ENCODE measurements around the gene SIN3A. TPM values are rescaled to one million over a fixed set of nuclear protein-coding genes. Genes with fewer than 3 reads are reported as not detected.
A peak's percentile ranks its signal among the peaks of the same experiment; 100 is the strongest.
"Not testable (repeated sequence)": the region's sequence is repeated elsewhere in the genome, so short reads cannot be mapped to it uniquely, and the experiment has no call there.

The SIN3A gene
- total and polyA plus RNA-seq, 5 donors from 2014 or later, result 13.6 to 123 (median 15.0) TPM

DNA sequence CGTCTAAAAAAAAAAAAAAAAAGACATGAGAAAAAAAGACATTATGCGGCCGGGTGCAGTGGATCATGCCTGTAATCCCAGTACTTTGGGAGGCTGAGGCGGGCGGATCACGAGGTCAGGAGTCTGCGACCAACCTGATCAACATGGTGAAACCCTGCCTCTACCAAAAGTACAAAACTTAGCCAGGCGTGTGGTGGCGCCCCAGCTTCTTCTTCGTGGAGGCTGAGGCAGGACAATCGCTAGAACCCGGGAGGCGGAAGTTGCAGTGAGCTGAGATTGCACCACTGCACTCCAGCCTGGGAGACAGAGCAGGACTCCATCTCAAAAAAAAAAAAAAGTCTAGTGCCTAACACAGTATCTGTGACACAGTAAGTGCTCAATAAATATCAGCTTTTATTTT lies 3.3 kb downstream of the SIN3A start:
- not testable (repeated sequence) for H3K36me3 Mint-ChIP-seq; H3K9me3 Mint-ChIP-seq; DNase-seq; H3K36me3 ChIP-seq (ENCODE audit: control insufficient read depth, insufficient read depth, low read length); ATAC-seq (ENCODE audit: low read depth in 2 of 2); H3K4me3 ChIP-seq (ENCODE audit: low read depth, low read length); H3K27me3 Mint-ChIP-seq; H3K27me3 ChIP-seq (ENCODE audit: control insufficient read depth, insufficient read depth, low read length); H3K9me3 ChIP-seq (ENCODE audit: control insufficient read depth in 2 of 2, low read length in 2 of 2)
- H3K4me3 Mint-ChIP-seq, result peak overlapping the region in 1 of 4 donors; percentile 72
- Histone ChIP-seq H3K27ac (ENCODE audit: insufficient read depth, low read length, poor library complexity, severe bottlenecking) (peak overlapping the region; percentile 31), H3K4me1 (ENCODE audit: control insufficient read depth, insufficient read depth, low read length, poor library complexity, severe bottlenecking) (peaks cover 72% of the 10 kb centered on the region)
- peaks cover 11 to 74% (median 41%) of the 10 kb centered on the region in 4 donors for H3K4me1 Mint-ChIP-seq
- H3K27ac Mint-ChIP-seq, result peak overlapping the region in 2 of 3 donors; percentile 52 to 90

DNA sequence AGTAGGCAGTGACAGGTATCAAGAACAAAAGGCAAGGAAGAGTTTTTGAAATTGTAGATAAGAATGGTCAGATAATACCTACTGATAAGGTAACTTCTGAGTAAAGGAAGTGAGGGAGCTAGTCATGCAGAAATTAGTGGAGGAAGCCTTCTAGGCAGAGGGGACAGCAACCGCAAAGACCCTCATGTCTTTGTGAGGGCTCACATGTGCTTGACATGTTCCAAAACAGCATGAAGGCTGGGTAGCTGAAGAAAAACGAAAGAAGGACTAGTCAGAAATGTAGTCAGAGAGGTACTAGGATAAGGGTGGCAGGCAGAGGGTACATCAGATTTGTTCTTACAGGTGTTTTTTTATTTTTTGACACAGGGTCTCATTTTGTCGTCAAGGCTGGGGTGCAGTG lies 5.3 kb downstream of the SIN3A start:
- DNase-seq (peak in 2 of 3 donors; percentile 4 to 47), ATAC-seq (ENCODE audit: low read depth in 2 of 2) (no peak)
- Mint-ChIP-seq H3K4me1 (peaks cover 11 to 73% (median 46%) of the 10 kb centered on the region in 4 donors), H3K9me3 (peaks cover 0 to 2% (median 0%) of the 10 kb centered on the region in 7 donors), H3K4me3 (peak overlapping the region; percentile 52 to 88 (median 65)), H3K27ac (peak overlapping the region; percentile 40 to 81 (median 53)), H3K36me3 (peaks cover 8% of the 10 kb centered on the region), H3K27me3 (no peaks in the 10 kb centered on the region)
- peak overlapping the region; percentile 53 for H3K27ac ChIP-seq (ENCODE audit: insufficient read depth, low read length, poor library complexity, severe bottlenecking)
- H3K27me3 ChIP-seq (ENCODE audit: control insufficient read depth, insufficient read depth, low read length), result no peaks in the 10 kb centered on the region
- peaks cover 11% of the 10 kb centered on the region for H3K36me3 ChIP-seq (ENCODE audit: control insufficient read depth, insufficient read depth, low read length)
- peaks cover 61% of the 10 kb centered on the region for H3K4me1 ChIP-seq (ENCODE audit: control insufficient read depth, insufficient read depth, low read length, poor library complexity, severe bottlenecking)
- no peaks in the 10 kb centered on the region for H3K9me3 ChIP-seq (ENCODE audit: control insufficient read depth in 2 of 2, low read length in 2 of 2)
- peak overlapping the region; percentile 67 for H3K4me3 ChIP-seq (ENCODE audit: low read depth, low read length)

DNA sequence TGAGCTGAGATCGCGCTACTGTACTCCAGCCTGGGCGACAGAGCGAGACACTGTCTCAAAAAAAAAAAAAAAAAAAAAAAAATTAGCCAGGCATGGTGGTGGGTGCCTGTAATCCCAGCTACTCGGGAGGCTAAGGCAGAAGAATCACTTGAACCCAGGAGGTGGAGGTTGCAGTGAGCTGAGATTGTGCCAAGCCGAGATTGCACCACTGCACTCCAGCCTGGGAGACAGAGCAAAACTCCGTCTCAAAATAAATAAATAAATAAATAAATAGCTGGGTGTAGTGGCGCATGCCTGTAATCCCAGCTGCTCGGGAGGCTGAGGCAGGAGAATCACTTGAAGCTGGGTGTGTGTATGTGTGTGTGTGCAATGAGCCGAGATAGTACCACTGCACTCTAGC lies 6.2 kb downstream of the SIN3A start:
- H3K4me1 Mint-ChIP-seq, result peaks cover 11 to 71% (median 45%) of the 10 kb centered on the region in 4 donors
- Histone ChIP-seq H3K4me1 (ENCODE audit: control insufficient read depth, insufficient read depth, low read length, poor library complexity, severe bottlenecking) (peaks cover 57% of the 10 kb centered on the region), H3K36me3 (ENCODE audit: control insufficient read depth, insufficient read depth, low read length) (peaks cover 11% of the 10 kb centered on the region), H3K4me3 (ENCODE audit: low read depth, low read length) (peak overlapping the region; percentile 67), H3K27ac (ENCODE audit: insufficient read depth, low read length, poor library complexity, severe bottlenecking) (peak overlapping the region; percentile 60)
- DNase-seq; H3K9me3 Mint-ChIP-seq; ATAC-seq (ENCODE audit: low read depth in 2 of 2); H3K27me3 ChIP-seq (ENCODE audit: control insufficient read depth, insufficient read depth, low read length); H3K36me3 Mint-ChIP-seq; H3K9me3 ChIP-seq (ENCODE audit: control insufficient read depth in 2 of 2, low read length in 2 of 2); H3K27me3 Mint-ChIP-seq; H3K27ac Mint-ChIP-seq: not testable (repeated sequence)
- H3K4me3 Mint-ChIP-seq, result peak overlapping the region in 3 of 4 donors; percentile 2 to 55 (median 52)

DNA sequence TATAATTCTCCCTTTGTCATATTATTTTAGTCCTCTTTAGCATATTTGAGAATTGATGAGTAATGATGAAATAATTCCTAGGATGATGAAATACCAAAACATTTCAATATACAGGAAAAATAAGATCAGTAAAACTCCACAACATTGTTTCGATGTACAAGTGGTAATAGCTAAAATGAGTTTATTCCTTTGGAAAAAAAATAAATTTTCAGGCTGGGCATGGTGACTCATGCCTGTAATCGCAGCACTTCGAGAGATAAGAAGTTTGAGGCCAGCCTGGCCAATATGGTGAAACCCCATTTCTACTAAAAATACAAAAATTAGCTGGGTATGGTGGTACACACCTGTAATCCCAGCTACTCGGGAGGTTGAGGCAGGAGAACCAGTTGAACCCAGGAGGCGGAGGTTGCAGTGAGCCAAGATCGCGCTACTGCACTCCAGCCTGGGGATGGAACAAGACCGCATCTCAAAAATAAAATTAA lies 7.5 kb downstream of the SIN3A start:
- not testable (repeated sequence) for H3K27ac ChIP-seq (ENCODE audit: insufficient read depth, low read length, poor library complexity, severe bottlenecking); DNase-seq; H3K27ac Mint-ChIP-seq; H3K9me3 ChIP-seq (ENCODE audit: control insufficient read depth in 2 of 2, low read length in 2 of 2); H3K4me3 ChIP-seq (ENCODE audit: low read depth, low read length); H3K9me3 Mint-ChIP-seq; H3K27me3 ChIP-seq (ENCODE audit: control insufficient read depth, insufficient read depth, low read length); H3K4me3 Mint-ChIP-seq; H3K27me3 Mint-ChIP-seq; ATAC-seq (ENCODE audit: low read depth in 2 of 2); H3K36me3 Mint-ChIP-seq
- Histone ChIP-seq H3K4me1 (ENCODE audit: control insufficient read depth, insufficient read depth, low read length, poor library complexity, severe bottlenecking) (peaks cover 44% of the 10 kb centered on the region), H3K36me3 (ENCODE audit: control insufficient read depth, insufficient read depth, low read length) (peaks cover 11% of the 10 kb centered on the region)
- H3K4me1 Mint-ChIP-seq, result peaks cover 10 to 64% (median 37%) of the 10 kb centered on the region in 4 donors

DNA sequence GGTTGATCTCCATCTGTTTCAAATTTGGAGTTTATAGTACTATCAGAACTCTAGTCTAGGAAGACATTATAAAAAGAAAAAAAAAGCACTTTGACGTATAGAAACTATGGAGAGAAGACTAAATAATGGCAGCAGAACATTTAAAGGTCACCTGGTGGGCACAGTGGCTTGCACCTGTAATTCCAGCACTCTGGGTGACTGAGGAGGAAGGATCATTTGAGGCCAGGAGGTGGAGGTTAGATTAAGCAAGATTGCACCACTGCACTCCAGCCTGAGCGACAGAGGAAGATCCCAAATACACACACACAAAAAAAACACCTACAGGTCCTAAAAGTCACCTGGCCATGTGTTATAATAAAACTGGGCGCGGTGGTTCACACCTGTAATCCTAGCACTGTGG lies 13.8 kb downstream of the SIN3A start:
- Histone ChIP-seq H3K4me3 (ENCODE audit: low read depth, low read length) (no peak overlapping the region), H3K27me3 (ENCODE audit: control insufficient read depth, insufficient read depth, low read length) (no peaks in the 10 kb centered on the region), H3K36me3 (ENCODE audit: control insufficient read depth, insufficient read depth, low read length) (peaks cover 24% of the 10 kb centered on the region), H3K4me1 (ENCODE audit: control insufficient read depth, insufficient read depth, low read length, poor library complexity, severe bottlenecking) (no peaks in the 10 kb centered on the region), H3K27ac (ENCODE audit: insufficient read depth, low read length, poor library complexity, severe bottlenecking) (no peak overlapping the region), H3K9me3 (ENCODE audit: control insufficient read depth in 2 of 2, low read length in 2 of 2) (no peaks in the 10 kb centered on the region)
- DNase-seq, result no peak
- H3K4me3 Mint-ChIP-seq, result peak overlapping the region; percentile 7 to 52 (median 32)
- H3K27me3 Mint-ChIP-seq, result no peaks in the 10 kb centered on the region
- H3K36me3 Mint-ChIP-seq, result peaks cover 19% of the 10 kb centered on the region
- H3K27ac Mint-ChIP-seq, result peak overlapping the region in 2 of 3 donors; percentile 7 to 23
- ATAC-seq (ENCODE audit: low read depth in 2 of 2), result no peak
- no peaks in the 10 kb centered on the region for H3K9me3 Mint-ChIP-seq
- H3K4me1 Mint-ChIP-seq, result peaks cover 15 to 66% (median 45%) of the 10 kb centered on the region in 4 donors

DNA sequence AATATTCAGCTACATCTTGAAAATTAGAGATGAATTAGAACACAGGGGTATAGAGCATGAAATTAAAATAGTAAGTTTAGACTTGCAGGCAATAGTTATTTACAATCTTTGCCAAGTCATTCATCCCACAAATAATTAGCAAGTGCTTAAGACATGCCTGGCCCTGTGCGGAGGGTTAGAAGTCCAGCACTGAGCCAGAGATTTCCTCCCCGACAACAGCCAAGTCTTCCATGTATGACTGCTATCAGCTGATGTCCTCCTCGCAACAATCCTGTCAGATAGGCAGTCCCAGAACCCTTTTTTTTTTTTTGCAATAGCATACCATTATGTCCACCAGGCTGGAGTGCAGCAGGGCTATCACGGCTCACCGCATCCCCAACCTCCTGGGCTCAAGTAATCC lies 14.6 kb downstream of the SIN3A start:
- ATAC-seq (ENCODE audit: low read depth in 2 of 2), result no peak
- Histone ChIP-seq H3K9me3 (ENCODE audit: control insufficient read depth in 2 of 2, low read length in 2 of 2) (no peaks in the 10 kb centered on the region), H3K27ac (ENCODE audit: insufficient read depth, low read length, poor library complexity, severe bottlenecking) (no peak overlapping the region), H3K27me3 (ENCODE audit: control insufficient read depth, insufficient read depth, low read length) (no peaks in the 10 kb centered on the region), H3K4me3 (ENCODE audit: low read depth, low read length) (no peak overlapping the region), H3K4me1 (ENCODE audit: control insufficient read depth, insufficient read depth, low read length, poor library complexity, severe bottlenecking) (peaks cover 2% of the 10 kb centered on the region), H3K36me3 (ENCODE audit: control insufficient read depth, insufficient read depth, low read length) (peaks cover 23% of the 10 kb centered on the region)
- Mint-ChIP-seq H3K27ac (peak overlapping the region in 2 of 3 donors; percentile 23 to 67), H3K4me3 (peak overlapping the region in 1 of 4 donors; percentile 13), H3K36me3 (peaks cover 19% of the 10 kb centered on the region), H3K9me3 (no peaks in the 10 kb centered on the region), H3K4me1 (peaks cover 17 to 71% (median 49%) of the 10 kb centered on the region in 4 donors), H3K27me3 (no peaks in the 10 kb centered on the region)
- no peak for DNase-seq

DNA sequence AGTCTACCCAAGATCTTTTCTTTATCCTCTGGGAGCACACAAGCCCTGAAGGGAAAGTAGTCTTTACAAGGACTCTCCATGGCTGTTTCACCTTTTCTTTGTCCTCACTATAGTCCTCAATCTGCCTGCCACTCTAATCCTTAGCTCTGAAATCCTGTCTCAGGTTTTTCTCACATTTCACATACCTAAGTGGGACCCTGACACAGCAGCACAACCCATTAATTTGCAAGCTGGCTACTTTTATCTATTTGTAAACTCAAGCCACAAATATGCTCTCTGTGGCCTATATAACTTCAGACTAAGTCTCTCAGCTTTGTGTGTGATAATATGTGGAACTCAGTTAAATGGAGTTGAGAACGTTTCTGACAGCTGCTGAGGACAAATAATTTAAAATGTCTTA lies 19.8 kb downstream of the SIN3A start:
- H3K36me3 Mint-ChIP-seq, result peaks cover 20% of the 10 kb centered on the region

DNA sequence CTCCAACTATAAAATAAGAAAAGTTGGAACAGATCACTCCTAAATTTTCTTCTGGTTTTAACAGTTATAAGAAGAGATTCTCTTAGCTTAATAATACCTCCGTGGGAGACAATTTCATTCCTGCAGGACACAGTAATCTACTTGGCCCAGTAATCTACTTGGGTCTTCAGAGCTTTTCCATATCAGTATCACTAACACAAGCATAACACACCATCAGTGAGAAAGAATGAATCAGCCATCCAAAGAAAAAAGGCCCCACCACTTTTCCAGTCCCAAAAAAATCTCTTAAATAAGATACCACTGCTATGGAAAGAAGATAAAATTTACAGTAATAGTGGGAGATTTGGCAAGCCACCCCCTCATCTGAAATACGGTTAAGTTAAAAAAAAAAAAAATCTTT lies 20.2 kb downstream of the SIN3A start:
- no peaks in the 10 kb centered on the region for H3K9me3 ChIP-seq (ENCODE audit: control insufficient read depth in 2 of 2, low read length in 2 of 2)
- no peak overlapping the region for H3K4me3 ChIP-seq (ENCODE audit: low read depth, low read length)
- no peaks in the 10 kb centered on the region for H3K27me3 ChIP-seq (ENCODE audit: control insufficient read depth, insufficient read depth, low read length)
- Mint-ChIP-seq H3K4me3 (no peak overlapping the region), H3K27me3 (no peaks in the 10 kb centered on the region), H3K27ac (peak overlapping the region in 2 of 3 donors; percentile 26 to 42), H3K36me3 (peaks cover 24% of the 10 kb centered on the region), H3K9me3 (no peaks in the 10 kb centered on the region), H3K4me1 (peaks cover 21 to 58% (median 43%) of the 10 kb centered on the region in 4 donors)
- H3K36me3 ChIP-seq (ENCODE audit: control insufficient read depth, insufficient read depth, low read length), result peaks cover 54% of the 10 kb centered on the region
- no peak for DNase-seq
- H3K27ac ChIP-seq (ENCODE audit: insufficient read depth, low read length, poor library complexity, severe bottlenecking), result no peak overlapping the region
- peaks cover 4% of the 10 kb centered on the region for H3K4me1 ChIP-seq (ENCODE audit: control insufficient read depth, insufficient read depth, low read length, poor library complexity, severe bottlenecking)
- ATAC-seq (ENCODE audit: low read depth in 2 of 2), result no peak

More for the DNA sequence above, 19.8 kb downstream of the SIN3A start:
- H3K36me3 ChIP-seq (ENCODE audit: control insufficient read depth, insufficient read depth, low read length), result peaks cover 50% of the 10 kb centered on the region
- no peak for DNase-seq
- no peak overlapping the region for H3K27ac ChIP-seq (ENCODE audit: insufficient read depth, low read length, poor library complexity, severe bottlenecking)
- peak overlapping the region; percentile 0 for H3K4me3 ChIP-seq (ENCODE audit: low read depth, low read length)
- Mint-ChIP-seq H3K9me3 (no peaks in the 10 kb centered on the region), H3K27ac (peak overlapping the region in 2 of 3 donors; percentile 26 to 44), H3K27me3 (no peaks in the 10 kb centered on the region), H3K4me3 (no peak overlapping the region), H3K4me1 (peaks cover 21 to 58% (median 46%) of the 10 kb centered on the region in 4 donors)
- no peaks in the 10 kb centered on the region for H3K27me3 ChIP-seq (ENCODE audit: control insufficient read depth, insufficient read depth, low read length)
- no peak for ATAC-seq (ENCODE audit: low read depth in 2 of 2)
- peaks cover 4% of the 10 kb centered on the region for H3K4me1 ChIP-seq (ENCODE audit: control insufficient read depth, insufficient read depth, low read length, poor library complexity, severe bottlenecking)
- H3K9me3 ChIP-seq (ENCODE audit: control insufficient read depth in 2 of 2, low read length in 2 of 2), result no peaks in the 10 kb centered on the region

All from CD4-positive, CD25-positive, alpha-beta regulatory T cell (primary cell).